ENCODE measurements around the gene CDH23. TPM values are rescaled to one million over a fixed set of nuclear protein-coding genes. Genes with fewer than 3 reads are reported as not detected.

Gene CDH23
- polyA plus RNA-seq, 2 of the 4 experiments (the other 2 are of a cell fraction): 1.1 to 2.3 TPM

- no peak overlapping the region for H3K4me2 ChIP-seq
- no peaks in the 10 kb centered on the region for H3K9me3 ChIP-seq
- 70% methylated on average over 10 of the region's 10 CpGs for WGBS (ENCODE audit: missing lambda C conversion rate)
- TF ChIP-seq REST (IDR thresholded peaks at IDR 0.05): peak; percentile 56; the same call in 1 of the 2 replicates
- TF ChIP-seq, protein P1, sequence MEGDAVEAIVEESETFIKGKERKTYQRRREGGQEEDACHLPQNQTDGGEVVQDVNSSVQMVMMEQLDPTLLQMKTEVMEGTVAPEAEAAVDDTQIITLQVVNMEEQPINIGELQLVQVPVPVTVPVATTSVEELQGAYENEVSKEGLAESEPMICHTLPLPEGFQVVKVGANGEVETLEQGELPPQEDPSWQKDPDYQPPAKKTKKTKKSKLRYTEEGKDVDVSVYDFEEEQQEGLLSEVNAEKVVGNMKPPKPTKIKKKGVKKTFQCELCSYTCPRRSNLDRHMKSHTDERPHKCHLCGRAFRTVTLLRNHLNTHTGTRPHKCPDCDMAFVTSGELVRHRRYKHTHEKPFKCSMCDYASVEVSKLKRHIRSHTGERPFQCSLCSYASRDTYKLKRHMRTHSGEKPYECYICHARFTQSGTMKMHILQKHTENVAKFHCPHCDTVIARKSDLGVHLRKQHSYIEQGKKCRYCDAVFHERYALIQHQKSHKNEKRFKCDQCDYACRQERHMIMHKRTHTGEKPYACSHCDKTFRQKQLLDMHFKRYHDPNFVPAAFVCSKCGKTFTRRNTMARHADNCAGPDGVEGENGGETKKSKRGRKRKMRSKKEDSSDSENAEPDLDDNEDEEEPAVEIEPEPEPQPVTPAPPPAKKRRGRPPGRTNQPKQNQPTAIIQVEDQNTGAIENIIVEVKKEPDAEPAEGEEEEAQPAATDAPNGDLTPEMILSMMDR (IDR thresholded peaks at IDR 0.05): no peak
- FAIRE-seq (no peak), DNase-seq (ENCODE audit: low read depth in 1 of 2, low spot score in 1 of 2) (no peak), ATAC-seq (no peak)
- no peak overlapping the region for H3K27ac ChIP-seq
- ChIA-PET CTCF (interaction anchor here (0.6 to 2.6 kb wide), 11 partner anchors 8 to 263 kb away, joined by 3 to 16 read pairs (median 5); no protein-coding TSS in a partner anchor), POLR2A (no interaction called here)
- no peaks in the 10 kb centered on the region for H3K4me1 ChIP-seq
- no peak overlapping the region for H3K4me3 ChIP-seq
Observed at GRCh38 chr10:71578069-71578468, 181.3 kb downstream of the CDH23 start.

- DNase-seq (ENCODE audit: low read depth in 1 of 2, low spot score in 1 of 2) (no peak), FAIRE-seq (no peak), ATAC-seq (no peak)
- H3K9me3 ChIP-seq: no peaks in the 10 kb centered on the region
- TF ChIP-seq CHD4 (IDR thresholded peaks at IDR 0.05; ENCODE audit: borderline replicate concordance) (no peak), TFCP2L1 (CRISPR knock-in tag; IDR thresholded peaks at IDR 0.05) (no peak), SREBF2 (IDR thresholded peaks at IDR 0.05) (no peak), CEBPB (IDR thresholded peaks at IDR 0.05) (no peak), MAFK (IDR thresholded peaks at IDR 0.05; ENCODE audit: partially characterized antibody) (no peak), JUNB (IDR thresholded peaks at IDR 0.05) (no peak), ATOH8 (CRISPR knock-in tag; IDR thresholded peaks at IDR 0.05; ENCODE audit: low read depth) (no peak), REST (IDR thresholded peaks at IDR 0.05) (no peak), KDM5A (IDR thresholded peaks at IDR 0.05) (no peak), ZFP36 (IDR thresholded peaks at IDR 0.05; ENCODE audit: borderline replicate concordance, partially characterized antibody) (no peak), POLR2AphosphoS2 (conservative IDR thresholded peaks at IDR 0.05; ENCODE audit: low read length) (no peak), RCOR1 (IDR thresholded peaks at IDR 0.05; ENCODE audit: low read depth, low read length) (no peak), NFE2L2 (conservative IDR thresholded peaks at IDR 0.05; ENCODE audit: low read length) (no peak), MAX (IDR thresholded peaks at IDR 0.05) (no peak), RARB (CRISPR knock-in tag; IDR thresholded peaks at IDR 0.05) (no peak), MYC (IDR thresholded peaks at IDR 0.05; ENCODE audit: borderline replicate concordance, low read length) (no peak), HOXB13 (CRISPR knock-in tag; IDR thresholded peaks at IDR 0.05; ENCODE audit: low read depth) (no peak), CBX2 (IDR thresholded peaks at IDR 0.05; ENCODE audit: borderline replicate concordance, low read depth) (no peak)
- TF ChIP-seq, protein P2, sequence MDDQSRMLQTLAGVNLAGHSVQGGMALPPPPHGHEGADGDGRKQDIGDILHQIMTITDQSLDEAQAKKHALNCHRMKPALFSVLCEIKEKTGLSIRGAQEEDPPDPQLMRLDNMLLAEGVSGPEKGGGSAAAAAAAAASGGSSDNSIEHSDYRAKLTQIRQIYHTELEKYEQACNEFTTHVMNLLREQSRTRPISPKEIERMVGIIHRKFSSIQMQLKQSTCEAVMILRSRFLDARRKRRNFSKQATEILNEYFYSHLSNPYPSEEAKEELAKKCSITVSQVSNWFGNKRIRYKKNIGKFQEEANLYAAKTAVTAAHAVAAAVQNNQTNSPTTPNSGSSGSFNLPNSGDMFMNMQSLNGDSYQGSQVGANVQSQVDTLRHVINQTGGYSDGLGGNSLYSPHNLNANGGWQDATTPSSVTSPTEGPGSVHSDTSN (IDR thresholded peaks at IDR 0.05): no peak
- TF ChIP-seq, protein P3, sequence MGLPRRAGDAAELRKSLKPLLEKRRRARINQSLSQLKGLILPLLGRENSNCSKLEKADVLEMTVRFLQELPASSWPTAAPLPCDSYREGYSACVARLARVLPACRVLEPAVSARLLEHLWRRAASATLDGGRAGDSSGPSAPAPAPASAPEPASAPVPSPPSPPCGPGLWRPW (IDR thresholded peaks at IDR 0.05): no peak
- 41% methylated on average over 4 of the region's 5 CpGs for WGBS (ENCODE audit: missing lambda C conversion rate)
- no peaks in the 10 kb centered on the region for H3K4me1 ChIP-seq
- no peak overlapping the region for H3K4me2 ChIP-seq
- H3K4me3 ChIP-seq: no peak overlapping the region
- POLR2A ChIA-PET: no interaction called here
- CTCF ChIA-PET: interaction anchor here (1.3 to 2.6 kb wide), 3 partner anchors 10 to 265 kb away, joined by 3 to 16 read pairs (median 8); no protein-coding TSS in a partner anchor
- no peak overlapping the region for H3K27ac ChIP-seq
Observed at GRCh38 chr10:71579668-71580067, 182.9 kb downstream of the CDH23 start.

Data from A549 (cell line).